Lower leg skin (tissue), 3 donors: Measurements from ENCODE around the gene GPALPP1.

Experiments
- POLR2A ChIP-seq, 2 donors: fragments of 450-650 bp; IDR thresholded peaks; one replicate each; pipeline ENCODE4 v1.6.1; 2016 to 2017; ENCODE audit warnings: antibody characterized with exemption in 2 of 2, mild to moderate bottlenecking in 1 of 2, moderate library complexity in 1 of 2
- TF ChIP-seq, protein P1 (sequence below), 3 donors: fragments of 450-650 bp; IDR thresholded peaks; one replicate each; pipeline ENCODE4 v1.5.1; 2016; ENCODE audit warnings: antibody characterized with exemption in 3 of 3, mild to moderate bottlenecking in 3 of 3, moderate library complexity in 2 of 3

DNA sequence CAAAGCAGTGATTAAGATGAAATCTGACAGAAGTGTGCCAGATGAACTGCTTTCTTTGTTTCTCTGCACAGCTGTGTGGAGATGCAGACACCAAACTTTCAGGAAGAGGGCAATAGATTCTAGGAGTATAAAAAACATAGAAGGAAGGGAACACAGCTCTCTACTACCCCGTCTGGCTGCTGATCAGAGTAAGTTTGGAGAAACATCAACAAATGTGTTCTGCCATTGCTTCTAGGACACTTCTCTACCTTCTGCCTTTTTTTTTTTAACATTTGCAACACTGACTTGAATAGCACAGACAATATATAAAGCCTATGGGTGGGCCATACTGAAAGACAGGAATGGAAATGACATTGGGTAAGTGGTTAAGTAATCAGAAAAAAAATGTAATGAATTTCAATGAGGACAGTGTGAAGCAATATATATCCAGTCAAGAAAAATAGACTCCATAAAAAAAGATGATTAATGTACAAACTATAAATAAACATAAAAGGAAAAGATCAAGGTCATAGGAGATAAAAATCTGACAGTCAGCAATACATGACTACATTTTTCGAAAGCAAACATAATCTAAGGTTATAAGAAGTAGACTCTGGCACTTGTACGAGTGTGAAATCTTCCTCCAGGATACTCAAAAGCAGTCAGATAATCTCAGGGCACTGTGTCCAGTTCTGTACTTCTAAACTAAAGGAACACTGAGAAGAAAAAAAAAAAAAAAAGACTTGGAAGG lies 21.5 kb upstream of the GPALPP1 start:
- TF ChIP-seq, protein P1, sequence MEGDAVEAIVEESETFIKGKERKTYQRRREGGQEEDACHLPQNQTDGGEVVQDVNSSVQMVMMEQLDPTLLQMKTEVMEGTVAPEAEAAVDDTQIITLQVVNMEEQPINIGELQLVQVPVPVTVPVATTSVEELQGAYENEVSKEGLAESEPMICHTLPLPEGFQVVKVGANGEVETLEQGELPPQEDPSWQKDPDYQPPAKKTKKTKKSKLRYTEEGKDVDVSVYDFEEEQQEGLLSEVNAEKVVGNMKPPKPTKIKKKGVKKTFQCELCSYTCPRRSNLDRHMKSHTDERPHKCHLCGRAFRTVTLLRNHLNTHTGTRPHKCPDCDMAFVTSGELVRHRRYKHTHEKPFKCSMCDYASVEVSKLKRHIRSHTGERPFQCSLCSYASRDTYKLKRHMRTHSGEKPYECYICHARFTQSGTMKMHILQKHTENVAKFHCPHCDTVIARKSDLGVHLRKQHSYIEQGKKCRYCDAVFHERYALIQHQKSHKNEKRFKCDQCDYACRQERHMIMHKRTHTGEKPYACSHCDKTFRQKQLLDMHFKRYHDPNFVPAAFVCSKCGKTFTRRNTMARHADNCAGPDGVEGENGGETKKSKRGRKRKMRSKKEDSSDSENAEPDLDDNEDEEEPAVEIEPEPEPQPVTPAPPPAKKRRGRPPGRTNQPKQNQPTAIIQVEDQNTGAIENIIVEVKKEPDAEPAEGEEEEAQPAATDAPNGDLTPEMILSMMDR (IDR thresholded peaks at IDR 0.05), result no peak
- no peak for TF ChIP-seq POLR2A (IDR thresholded peaks at IDR 0.05)
